ENCODE results near the gene RECK. TPM values are rescaled to one million over a fixed set of nuclear protein-coding genes. Genes with fewer than 3 reads are reported as not detected.
A peak's percentile ranks its signal among the peaks of the same experiment; 100 is the strongest.

RECK gene
- total and polyA plus RNA-seq, 2 experiments from 2014 or later = 8.1 to 11.6 TPM

DNA sequence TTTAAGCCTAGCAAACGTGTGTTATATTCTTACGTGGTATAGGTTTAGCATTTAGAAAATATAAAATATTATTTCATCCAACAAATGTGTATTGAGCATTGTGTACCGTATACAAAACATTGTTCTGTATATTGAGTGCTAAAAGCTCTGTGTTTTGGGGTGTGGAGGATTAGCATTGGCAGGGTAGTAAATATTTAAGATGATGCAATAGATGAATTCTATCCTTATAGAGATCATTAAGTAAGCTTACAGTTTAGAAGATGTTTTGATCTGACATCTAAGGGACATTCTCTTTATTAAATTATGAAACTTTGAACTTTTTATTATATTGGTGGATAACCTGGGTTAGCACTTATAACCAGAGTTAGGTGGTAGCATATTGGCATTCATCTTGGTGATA lies 51.3 kb downstream of the RECK start:
- no peak overlapping the region for H3K4me3 Mint-ChIP-seq
- peaks cover 18% of the 10 kb centered on the region for H3K4me1 Mint-ChIP-seq
- H3K27ac Mint-ChIP-seq = no peak overlapping the region
- peaks cover 14% of the 10 kb centered on the region; the same call in 2 of the 3 replicates for H3K9me3 Mint-ChIP-seq
- ATAC-seq (no peak), DNase-seq (ENCODE audit: low spot score) (no peak)
- no peak overlapping the region for H3K27ac ChIP-seq (ENCODE audit: low read depth)
- no peak overlapping the region for H2AFZ ChIP-seq
- no peaks in the 10 kb centered on the region for H4K20me1 ChIP-seq (replicated peaks; ENCODE audit: insufficient read depth)
- peaks cover 25% of the 10 kb centered on the region for H3K36me3 Mint-ChIP-seq (ENCODE audit: low read depth)
- H3F3A ChIP-seq (replicated peaks; ENCODE audit: low read depth) = no peaks in the 10 kb centered on the region; the same call in 1 of the 2 replicates
- H3K79me2 ChIP-seq (replicated peaks; ENCODE audit: insufficient read depth) = no peaks in the 10 kb centered on the region
- peaks cover 7% of the 10 kb centered on the region; the same call in 1 of the 2 replicates for H3K36me3 ChIP-seq (ENCODE audit: insufficient read depth)
- no peaks in the 10 kb centered on the region for H3K9me2 ChIP-seq (ENCODE audit: insufficient read depth)
- no peak overlapping the region for H3K4me2 ChIP-seq
- TF ChIP-seq, protein P1, sequence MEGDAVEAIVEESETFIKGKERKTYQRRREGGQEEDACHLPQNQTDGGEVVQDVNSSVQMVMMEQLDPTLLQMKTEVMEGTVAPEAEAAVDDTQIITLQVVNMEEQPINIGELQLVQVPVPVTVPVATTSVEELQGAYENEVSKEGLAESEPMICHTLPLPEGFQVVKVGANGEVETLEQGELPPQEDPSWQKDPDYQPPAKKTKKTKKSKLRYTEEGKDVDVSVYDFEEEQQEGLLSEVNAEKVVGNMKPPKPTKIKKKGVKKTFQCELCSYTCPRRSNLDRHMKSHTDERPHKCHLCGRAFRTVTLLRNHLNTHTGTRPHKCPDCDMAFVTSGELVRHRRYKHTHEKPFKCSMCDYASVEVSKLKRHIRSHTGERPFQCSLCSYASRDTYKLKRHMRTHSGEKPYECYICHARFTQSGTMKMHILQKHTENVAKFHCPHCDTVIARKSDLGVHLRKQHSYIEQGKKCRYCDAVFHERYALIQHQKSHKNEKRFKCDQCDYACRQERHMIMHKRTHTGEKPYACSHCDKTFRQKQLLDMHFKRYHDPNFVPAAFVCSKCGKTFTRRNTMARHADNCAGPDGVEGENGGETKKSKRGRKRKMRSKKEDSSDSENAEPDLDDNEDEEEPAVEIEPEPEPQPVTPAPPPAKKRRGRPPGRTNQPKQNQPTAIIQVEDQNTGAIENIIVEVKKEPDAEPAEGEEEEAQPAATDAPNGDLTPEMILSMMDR (conservative IDR thresholded peaks at IDR 0.05; ENCODE audit: low read depth in 2 of 2) = no peak
- H3K27me3 Mint-ChIP-seq (ENCODE audit: insufficient read depth, low read depth, poor library complexity) = no peaks in the 10 kb centered on the region
- H3K4me3 ChIP-seq = no peak overlapping the region
- no peaks in the 10 kb centered on the region for H3K27me3 ChIP-seq (ENCODE audit: insufficient read depth)
- H3K4me1 ChIP-seq (ENCODE audit: insufficient read depth) = peaks cover 11% of the 10 kb centered on the region; the same call in 1 of the 2 replicates

DNA sequence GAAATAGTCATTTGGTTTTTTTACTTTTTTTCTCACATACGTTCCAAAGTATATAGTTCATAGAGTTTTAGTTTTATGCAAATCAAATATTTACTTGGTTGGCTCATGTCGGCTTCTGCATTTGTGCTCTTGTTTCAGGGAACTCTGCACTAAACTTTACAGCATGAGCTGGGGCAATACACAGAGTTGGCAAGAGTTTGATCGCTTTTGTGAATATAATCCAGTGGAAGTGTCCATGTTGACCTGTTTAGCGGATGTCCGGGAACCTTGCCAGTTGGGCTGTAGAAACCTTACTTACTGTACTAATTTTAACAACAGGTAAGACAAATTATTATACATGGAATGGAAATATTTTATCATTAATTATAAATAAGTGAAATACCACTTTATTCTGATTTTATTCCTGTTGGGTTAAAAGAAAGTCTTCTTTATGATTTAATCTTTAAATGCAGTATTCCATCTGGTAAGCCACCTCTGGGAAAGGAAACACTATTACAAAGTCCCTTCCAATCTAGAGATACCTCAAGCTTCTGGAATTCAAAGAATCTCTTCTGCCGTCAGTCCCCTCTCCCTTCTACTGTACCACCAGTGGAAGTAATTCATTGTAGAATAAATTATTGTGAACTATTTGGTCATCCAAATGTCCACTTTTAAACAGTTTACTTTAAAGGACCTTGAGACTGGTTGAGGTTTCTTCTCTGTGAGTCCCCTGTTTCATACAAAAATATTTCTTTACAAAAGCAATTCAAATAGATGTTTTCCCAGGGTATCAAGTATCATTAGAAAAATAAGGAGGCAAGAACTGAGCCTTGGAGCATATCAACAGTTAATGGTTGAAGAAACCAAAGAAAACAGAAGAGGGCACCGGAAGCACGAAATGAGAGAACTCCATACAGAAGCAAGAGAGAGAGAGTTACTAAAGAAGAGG lies 54.6 kb downstream of the RECK start:
- H3F3A ChIP-seq (replicated peaks; ENCODE audit: low read depth) = no peaks in the 10 kb centered on the region

More for the DNA sequence above, 54.6 kb downstream of the RECK start:
- H3K27ac Mint-ChIP-seq = peak overlapping the region; percentile 80
- ATAC-seq (peak; percentile 74), DNase-seq (ENCODE audit: low spot score) (peak; percentile 60)
- H3K4me3 Mint-ChIP-seq = no peak overlapping the region
- no peaks in the 10 kb centered on the region for H3K27me3 Mint-ChIP-seq (ENCODE audit: insufficient read depth, low read depth, poor library complexity)
- Histone ChIP-seq H3K36me3 (ENCODE audit: insufficient read depth) (peaks cover 6% of the 10 kb centered on the region; the same call in 1 of the 2 replicates), H3K27me3 (ENCODE audit: insufficient read depth) (no peaks in the 10 kb centered on the region), H4K20me1 (replicated peaks; ENCODE audit: insufficient read depth) (no peaks in the 10 kb centered on the region), H3K4me3 (no peak overlapping the region), H3K4me2 (peak overlapping the region; percentile 22; the same call in 1 of the 2 replicates), H3K27ac (ENCODE audit: low read depth) (peak overlapping the region; percentile 41), H3K9me2 (ENCODE audit: insufficient read depth) (no peaks in the 10 kb centered on the region), H3K4me1 (ENCODE audit: insufficient read depth) (peaks cover 22% of the 10 kb centered on the region), H2AFZ (no peak overlapping the region), H3K79me2 (replicated peaks; ENCODE audit: insufficient read depth) (no peaks in the 10 kb centered on the region)
- H3K4me1 Mint-ChIP-seq = peaks cover 25% of the 10 kb centered on the region
- H3K36me3 Mint-ChIP-seq (ENCODE audit: low read depth) = peaks cover 15% of the 10 kb centered on the region
- TF ChIP-seq NANOG (IDR thresholded peaks at IDR 0.05; ENCODE audit: borderline replicate concordance) = no peak
- TF ChIP-seq, protein P2, sequence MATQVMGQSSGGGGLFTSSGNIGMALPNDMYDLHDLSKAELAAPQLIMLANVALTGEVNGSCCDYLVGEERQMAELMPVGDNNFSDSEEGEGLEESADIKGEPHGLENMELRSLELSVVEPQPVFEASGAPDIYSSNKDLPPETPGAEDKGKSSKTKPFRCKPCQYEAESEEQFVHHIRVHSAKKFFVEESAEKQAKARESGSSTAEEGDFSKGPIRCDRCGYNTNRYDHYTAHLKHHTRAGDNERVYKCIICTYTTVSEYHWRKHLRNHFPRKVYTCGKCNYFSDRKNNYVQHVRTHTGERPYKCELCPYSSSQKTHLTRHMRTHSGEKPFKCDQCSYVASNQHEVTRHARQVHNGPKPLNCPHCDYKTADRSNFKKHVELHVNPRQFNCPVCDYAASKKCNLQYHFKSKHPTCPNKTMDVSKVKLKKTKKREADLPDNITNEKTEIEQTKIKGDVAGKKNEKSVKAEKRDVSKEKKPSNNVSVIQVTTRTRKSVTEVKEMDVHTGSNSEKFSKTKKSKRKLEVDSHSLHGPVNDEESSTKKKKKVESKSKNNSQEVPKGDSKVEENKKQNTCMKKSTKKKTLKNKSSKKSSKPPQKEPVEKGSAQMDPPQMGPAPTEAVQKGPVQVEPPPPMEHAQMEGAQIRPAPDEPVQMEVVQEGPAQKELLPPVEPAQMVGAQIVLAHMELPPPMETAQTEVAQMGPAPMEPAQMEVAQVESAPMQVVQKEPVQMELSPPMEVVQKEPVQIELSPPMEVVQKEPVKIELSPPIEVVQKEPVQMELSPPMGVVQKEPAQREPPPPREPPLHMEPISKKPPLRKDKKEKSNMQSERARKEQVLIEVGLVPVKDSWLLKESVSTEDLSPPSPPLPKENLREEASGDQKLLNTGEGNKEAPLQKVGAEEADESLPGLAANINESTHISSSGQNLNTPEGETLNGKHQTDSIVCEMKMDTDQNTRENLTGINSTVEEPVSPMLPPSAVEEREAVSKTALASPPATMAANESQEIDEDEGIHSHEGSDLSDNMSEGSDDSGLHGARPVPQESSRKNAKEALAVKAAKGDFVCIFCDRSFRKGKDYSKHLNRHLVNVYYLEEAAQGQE (IDR thresholded peaks at IDR 0.05; ENCODE audit: unreplicated experiment) = no peak
- TF ChIP-seq CREB1 (CRISPR knock-in tag; IDR thresholded peaks at IDR 0.05; ENCODE audit: low read depth) = no peak
- TF ChIP-seq JUNB (IDR thresholded peaks at IDR 0.05; ENCODE audit: unreplicated experiment) = no peak
- TF ChIP-seq, protein P1 (conservative IDR thresholded peaks at IDR 0.05; ENCODE audit: low read depth in 2 of 2) = peak in 1 of 2 experiments; percentile 32; a peak in 2 of 4 replicates
- peaks cover 12% of the 10 kb centered on the region; the same call in 2 of the 3 replicates for H3K9me3 Mint-ChIP-seq
